Testis (tissue), 3 donors: Measurements from ENCODE around the gene CYTH4. TPM values are rescaled to one million over a fixed set of nuclear protein-coding genes. Genes with fewer than 3 reads are reported as not detected.

Experiments
- DNase-seq: peaks from one replicate; pipeline ENCODE4 v3.0.0-alpha.2; 2019
- H3K27ac ChIP-seq, 2 donors: fragments of 200-600 bp; sonication (generic); one replicate each; pipeline ENCODE4 v1.5.1; 2019
- H3K27me3 ChIP-seq: fragments of 200-600 bp; sonication (generic); one replicate; pipeline ENCODE4 v1.5.1; 2019
- H3K36me3 ChIP-seq: fragments of 200-600 bp; sonication (generic); one replicate; pipeline ENCODE4 v1.5.1; 2017; ENCODE audit warnings: low read depth; ENCODE audit errors: missing control alignments
- H3K4me1 ChIP-seq: fragments of 200-600 bp; sonication (generic); one replicate; pipeline ENCODE4 v1.5.1; 2019
- H3K4me3 ChIP-seq, 2 donors: fragments of 200-600 bp; sonication (generic); one replicate each; pipeline ENCODE4 v1.5.1; 2017 to 2019
- H3K9me3 ChIP-seq: fragments of 200-600 bp; sonication (generic); one replicate; pipeline ENCODE4 v1.5.1; 2017
- CTCF ChIP-seq, 3 experiments: fragments of 450-650 bp in 2 of 3; fragments of 200-600 bp in 1 of 3; sonication (generic) in 1 of 3; IDR thresholded peaks; one replicate each; pipeline ENCODE4 v1.5.1; 2016 to 2019; ENCODE audit warnings: antibody characterized with exemption in 3 of 3, mild to moderate bottlenecking in 2 of 3, moderate library complexity in 1 of 3
- POLR2A ChIP-seq: fragments of 450-650 bp; IDR thresholded peaks from one replicate; pipeline ENCODE4 v1.6.1; 2017; ENCODE audit warnings: antibody characterized with exemption, mild to moderate bottlenecking, moderate library complexity
- WGBS, 2 donors: methylation state at CpG; one replicate each; pipeline ENCODE4 v1.1.5; 2018; 5-methylcytosine and 5-hydroxymethylcytosine counted together
- intact Hi-C: fragments of 100-400 bp; cut with DNase I; formaldehyde crosslinking; loops from one replicate; pipeline ENCODE4 v1.15.1; 2023; ENCODE audit warnings: low total_unique reads
- polyA plus RNA-seq: library from polyadenylated mRNA; stranded (reverse); fragments of 350-450 nt; fragmentation: Illumina TruSeq; extraction: RNeasy Lipid Tissue Mini Kit (QIAGEN cat#74804); gene quantifications from one replicate; pipeline ENCODE4 v1.2.3, GENCODE V29; 2014; ENCODE audit warnings: low read depth, low replicate concordance; ENCODE audit not compliant: insufficient read depth
- total RNA-seq, 2 donors: library from RNA; depleted of rRNA; stranded (reverse); fragments of >200 nt; gene quantifications; one replicate each; pipeline ENCODE4 v1.2.3, GENCODE V29; 2016

The CYTH4 gene
- total and polyA plus RNA-seq, 3 donors from 2014 or later: 2.7 to 7.2 (median 6.8) TPM

DNA sequence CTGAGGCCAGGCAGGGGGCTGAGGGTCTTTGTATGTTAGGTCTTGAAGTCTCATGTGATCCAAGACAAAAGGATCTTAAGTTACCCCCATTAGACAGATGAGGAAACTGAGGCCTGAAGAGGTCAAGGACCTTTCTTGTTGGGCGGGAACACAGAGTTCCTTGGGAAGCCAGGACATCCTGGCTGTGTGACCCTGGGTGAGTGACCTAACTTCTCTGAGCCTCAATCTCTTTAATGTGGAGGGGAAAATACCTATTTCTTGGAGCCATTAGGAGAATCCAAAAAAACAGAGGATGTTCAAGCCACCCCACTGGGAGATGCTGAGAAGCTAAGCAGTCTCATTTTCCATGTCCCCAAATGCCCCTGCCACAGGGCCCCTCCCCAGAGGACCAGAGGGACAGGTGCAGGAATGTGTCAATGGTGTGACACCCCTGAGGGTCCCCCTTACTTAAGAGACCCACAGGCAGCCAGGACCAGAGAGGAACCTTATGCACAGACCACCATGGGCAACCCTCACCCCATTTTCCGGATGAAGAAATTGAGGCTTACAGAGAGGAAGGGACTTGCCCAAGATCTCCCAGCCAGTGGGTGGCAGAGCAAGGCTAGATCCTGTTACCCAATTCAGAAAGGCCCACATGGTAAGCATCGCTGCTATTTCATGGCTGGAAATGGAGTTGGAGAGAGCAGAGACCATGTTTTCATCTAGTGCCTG lies 46.3 kb upstream of the CYTH4 start:
- no peak overlapping the region for H3K4me3 ChIP-seq
- intact Hi-C loops: no loop called here
- no peak for DNase-seq
- H3K4me1 ChIP-seq: peaks cover 10% of the 10 kb centered on the region
- 93 to 96% methylated on average over 2 to 3 of the region's 3 CpGs for WGBS, 2 donors
- H3K9me3 ChIP-seq: no peaks in the 10 kb centered on the region
- no peaks in the 10 kb centered on the region for H3K36me3 ChIP-seq
- H3K27ac ChIP-seq: no peak overlapping the region
- no peaks in the 10 kb centered on the region for H3K27me3 ChIP-seq
- TF ChIP-seq POLR2A (no peak), CTCF (IDR thresholded peaks at IDR 0.05) (no peak)

DNA sequence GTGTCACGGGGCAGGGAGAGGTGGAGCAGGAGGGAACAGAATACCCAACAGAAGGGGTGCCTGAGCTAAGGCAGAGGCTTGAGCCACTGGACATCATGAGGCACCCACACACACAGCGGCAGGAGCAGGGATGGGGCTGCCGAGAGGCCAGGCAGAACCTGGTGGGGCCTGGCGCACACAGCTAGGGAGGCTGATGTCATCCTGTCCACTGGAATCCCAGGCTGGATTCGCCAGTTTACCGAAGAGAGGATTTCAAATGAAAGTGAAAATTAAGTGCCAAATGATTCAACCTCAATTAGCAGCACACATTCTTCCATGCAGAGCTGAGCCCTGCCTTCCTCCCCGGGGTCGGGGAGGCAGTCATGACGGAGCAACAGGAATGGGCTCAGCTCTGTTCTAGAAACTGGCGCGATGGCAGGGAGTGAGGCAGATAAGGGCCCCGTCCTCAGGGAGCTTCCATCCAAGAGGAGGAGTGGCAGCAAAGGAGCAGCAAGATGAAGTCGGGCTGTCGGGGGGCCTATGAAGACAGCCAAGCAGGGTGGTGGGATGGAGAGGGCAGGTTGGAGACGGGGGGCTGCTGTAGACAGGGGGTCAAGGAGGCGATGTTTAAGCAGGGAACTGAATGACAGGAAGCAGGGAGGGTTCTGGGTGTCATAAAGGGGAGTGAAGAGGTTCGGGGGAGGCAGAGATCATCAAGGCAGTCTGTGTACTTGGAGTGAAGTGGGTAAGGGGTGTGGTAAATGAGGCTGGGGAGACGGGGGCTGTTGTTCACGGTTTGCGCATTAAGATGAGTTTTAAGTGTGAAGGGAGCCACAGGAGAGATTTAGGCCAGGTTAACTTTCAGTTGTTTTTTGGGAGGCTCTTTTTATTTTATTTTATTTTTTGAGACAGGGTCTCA lies 44.7 kb upstream of the CYTH4 start:
- Histone ChIP-seq H3K27ac (no peak overlapping the region), H3K36me3 (no peaks in the 10 kb centered on the region), H3K4me1 (peaks cover 6% of the 10 kb centered on the region), H3K27me3 (no peaks in the 10 kb centered on the region), H3K4me3 (no peak overlapping the region), H3K9me3 (no peaks in the 10 kb centered on the region)
- TF ChIP-seq CTCF (IDR thresholded peaks at IDR 0.05) (no peak), POLR2A (no peak)
- DNase-seq: no peak
- 74 to 80% methylated on average over 20 of the region's 20 CpGs for WGBS, 2 donors
- intact Hi-C loops: no loop called here

- Histone ChIP-seq H3K4me3 (no peak overlapping the region), H3K27ac (no peak overlapping the region), H3K27me3 (no peaks in the 10 kb centered on the region), H3K4me1 (no peaks in the 10 kb centered on the region), H3K36me3 (no peaks in the 10 kb centered on the region), H3K9me3 (no peaks in the 10 kb centered on the region)
- no peak for TF ChIP-seq CTCF (IDR thresholded peaks at IDR 0.05)
- TF ChIP-seq POLR2A: no peak
- WGBS, 2 donors: 75 to 80% methylated on average over 8 to 10 of the region's 10 CpGs
- intact Hi-C loops: no loop called here
- DNase-seq: no peak
Measured at GRCh38 chr22:37239336-37240239, 42.7 kb upstream of the CYTH4 start.

- no peak overlapping the region for H3K4me3 ChIP-seq
- intact Hi-C loops: no loop called here
- DNase-seq: no peak
- H3K4me1 ChIP-seq: no peaks in the 10 kb centered on the region
- H3K36me3 ChIP-seq: no peaks in the 10 kb centered on the region
- H3K9me3 ChIP-seq: no peaks in the 10 kb centered on the region
- H3K27ac ChIP-seq: no peak overlapping the region
- TF ChIP-seq POLR2A (no peak), CTCF (IDR thresholded peaks at IDR 0.05) (no peak)
- 83 to 89% methylated on average over 9 to 11 of the region's 11 CpGs for WGBS, 2 donors
- H3K27me3 ChIP-seq: no peaks in the 10 kb centered on the region
Measured at GRCh38 chr22:37240240-37240940, 41.9 kb upstream of the CYTH4 start.
